ENCODE results near the gene DDIT3.
"Not testable (repeated sequence)": the region's sequence is repeated elsewhere in the genome, so short reads cannot be mapped to it uniquely, and the experiment has no call there.

The DDIT3 gene

GRCh38 chr12:57524814-57525614 lies 4.7 kb upstream of the DDIT3 start:
- DNase-seq: no peak

GRCh38 chr12:57523706-57524614 lies 3.6 kb upstream of the DDIT3 start:
- peak in 1 of 5 experiments; percentile 13 for DNase-seq

- DNase-seq: peak in 3 of 5 experiments; percentile 24 to 57 (median 49)
Measured at GRCh38 chr12:57522887-57523705, 2.8 kb upstream of the DDIT3 start.

GRCh38 chr12:57522011-57522886 lies 1.9 kb upstream of the DDIT3 start, which contains the start of gene MBD6:
Gene MBD6, plus strand, starts transcription at chr12:57522824. Its CDS starts 1,480 bp downstream, at chr12:57524304.
- peak; percentile 82 to 95 (median 88) for DNase-seq

- no peak for DNase-seq
Measured at GRCh38 chr12:57521525-57522010, 1.3 kb upstream of the DDIT3 start.

GRCh38 chr12:57519796-57520052 lies 590 bp downstream of the DDIT3 start:
- peak in 1 of 5 experiments; percentile 16 for DNase-seq

GRCh38 chr12:57518920-57519795 lies 1.2 kb downstream of the DDIT3 start:
- DNase-seq: no peak

- DNase-seq: no peak
Measured at GRCh38 chr12:57518176-57518919, 2.0 kb downstream of the DDIT3 start.

- DNase-seq: not testable (repeated sequence)
Measured at GRCh38 chr12:57517718-57518117, 2.6 kb downstream of the DDIT3 start.

GRCh38 chr12:57517187-57517586 lies 3.1 kb downstream of the DDIT3 start:
- no peak for DNase-seq

GRCh38 chr12:57516617-57517153 lies 3.6 kb downstream of the DDIT3 start:
- DNase-seq: no peak

- DNase-seq: no peak
Measured at GRCh38 chr12:57515934-57516541, 4.3 kb downstream of the DDIT3 start.

GRCh38 chr12:57515408-57515933 lies 4.8 kb downstream of the DDIT3 start:
- no peak for DNase-seq

GRCh38 chr12:57514720-57515407 lies 5.5 kb downstream of the DDIT3 start:
- no peak for DNase-seq

- not testable (repeated sequence) for DNase-seq
Measured at GRCh38 chr12:57514246-57514645, 6.1 kb downstream of the DDIT3 start.

- not testable (repeated sequence) for DNase-seq
Measured at GRCh38 chr12:57513677-57514076, 6.6 kb downstream of the DDIT3 start.

- DNase-seq: no peak
Measured at GRCh38 chr12:57513266-57513665, 7.0 kb downstream of the DDIT3 start.

- DNase-seq: no peak
Measured at GRCh38 chr12:57512665-57513064, 7.6 kb downstream of the DDIT3 start.
